ENCODE measurements around the gene PDSS2.
"Not testable (repeated sequence)": the region's sequence is repeated elsewhere in the genome, so short reads cannot be mapped to it uniquely, and the experiment has no call there.

Gene PDSS2

GRCh38 chr6:107329063-107329860, 130.1 kb downstream of the PDSS2 start:
- no peak for DNase-seq (ENCODE audit: extremely low read depth in 1 of 2, low read depth in 1 of 2)

GRCh38 chr6:107328081-107328480, 131.3 kb downstream of the PDSS2 start:
- DNase-seq (ENCODE audit: extremely low read depth in 1 of 2, low read depth in 1 of 2) = no peak

GRCh38 chr6:107323133-107323785, 136.1 kb downstream of the PDSS2 start:
- DNase-seq (ENCODE audit: extremely low read depth in 1 of 2, low read depth in 1 of 2) = no peak

- no peak for DNase-seq (ENCODE audit: extremely low read depth in 1 of 2, low read depth in 1 of 2)
These were observed 137.6 kb downstream of the PDSS2 start for GRCh38 chr6:107321793-107322192.

- no peak for DNase-seq (ENCODE audit: extremely low read depth in 1 of 2, low read depth in 1 of 2)
These were observed 139.3 kb downstream of the PDSS2 start for GRCh38 chr6:107319906-107320530.

GRCh38 chr6:107318100-107318736, 141.1 kb downstream of the PDSS2 start:
- DNase-seq (ENCODE audit: extremely low read depth in 1 of 2, low read depth in 1 of 2) = no peak

- DNase-seq (ENCODE audit: extremely low read depth in 1 of 2, low read depth in 1 of 2) = no peak
These were observed 144.2 kb downstream of the PDSS2 start for GRCh38 chr6:107315114-107315513.

GRCh38 chr6:107314531-107314939, 144.8 kb downstream of the PDSS2 start:
- no peak for DNase-seq (ENCODE audit: extremely low read depth in 1 of 2, low read depth in 1 of 2)

GRCh38 chr6:107313776-107314175, 145.6 kb downstream of the PDSS2 start:
- no peak for DNase-seq (ENCODE audit: extremely low read depth in 1 of 2, low read depth in 1 of 2)

- no peak for DNase-seq (ENCODE audit: extremely low read depth in 1 of 2, low read depth in 1 of 2)
These were observed 149.0 kb downstream of the PDSS2 start for GRCh38 chr6:107310362-107310761.

- DNase-seq (ENCODE audit: extremely low read depth in 1 of 2, low read depth in 1 of 2) = no peak
These were observed 150.7 kb downstream of the PDSS2 start for GRCh38 chr6:107308677-107309076.

GRCh38 chr6:107305994-107306393, 153.4 kb downstream of the PDSS2 start:
- not testable (repeated sequence) for DNase-seq (ENCODE audit: extremely low read depth in 1 of 2, low read depth in 1 of 2)

GRCh38 chr6:107305391-107305790, 154.0 kb downstream of the PDSS2 start:
- DNase-seq (ENCODE audit: extremely low read depth in 1 of 2, low read depth in 1 of 2) = no peak

GRCh38 chr6:107304421-107305025, 154.8 kb downstream of the PDSS2 start:
- peak; percentile 13 to 49 for DNase-seq (ENCODE audit: extremely low read depth in 1 of 2, low read depth in 1 of 2)

GRCh38 chr6:107293350-107293749, 166.0 kb downstream of the PDSS2 start:
- no peak for DNase-seq (ENCODE audit: extremely low read depth in 1 of 2, low read depth in 1 of 2)

GRCh38 chr6:107292715-107293271, 166.6 kb downstream of the PDSS2 start:
- no peak for DNase-seq (ENCODE audit: extremely low read depth in 1 of 2, low read depth in 1 of 2)

- no peak for DNase-seq (ENCODE audit: extremely low read depth in 1 of 2, low read depth in 1 of 2)
These were observed 168.9 kb downstream of the PDSS2 start for GRCh38 chr6:107290491-107290890.

GRCh38 chr6:107289258-107289657, 170.1 kb downstream of the PDSS2 start:
- not testable (repeated sequence) for DNase-seq (ENCODE audit: extremely low read depth in 1 of 2, low read depth in 1 of 2)

GRCh38 chr6:107285683-107286082, 173.7 kb downstream of the PDSS2 start:
- DNase-seq (ENCODE audit: extremely low read depth in 1 of 2, low read depth in 1 of 2) = not testable (repeated sequence)

GRCh38 chr6:107284805-107285204, 174.6 kb downstream of the PDSS2 start:
- DNase-seq (ENCODE audit: extremely low read depth in 1 of 2, low read depth in 1 of 2) = no peak

- no peak for DNase-seq (ENCODE audit: extremely low read depth in 1 of 2, low read depth in 1 of 2)
These were observed 178.6 kb downstream of the PDSS2 start for GRCh38 chr6:107280791-107281190.
